K562 (cell line): ENCODE data around the gene PRRT1. TPM values are rescaled to one million over a fixed set of nuclear protein-coding genes. Genes with fewer than 3 reads are reported as not detected.

Experiments
- ELF4 ChIP-seq: fragments of 450-650 bp; formaldehyde crosslinking; IDR thresholded peaks from 2 replicates; pipeline ENCODE4 v1.4.0; 2022; ENCODE audit warnings: missing genetic modification characterization
- FOXP1 ChIP-seq: sonication (generic); formaldehyde crosslinking; IDR thresholded peaks from 2 replicates; pipeline ENCODE4 v1.8.0; 2022; ENCODE audit warnings: mild to moderate bottlenecking, missing genetic modification reagents
- GTF3C2 ChIP-seq: IDR thresholded peaks from 3 replicates; pipeline ENCODE4 v1.6.1; 2011; ENCODE audit warnings: borderline replicate concordance, mild to moderate bottlenecking, moderate library complexity; ENCODE audit not compliant: insufficient read length; ENCODE audit errors: extremely low read depth
- HMG20A ChIP-seq: fragments of 450-650 bp; formaldehyde crosslinking; conservative IDR thresholded peaks from 2 replicates; pipeline ENCODE4 v1.4.0; 2020; ENCODE audit warnings: mild to moderate bottlenecking, mixed read lengths
- HNRNPH1 ChIP-seq: fragments of 200-400 bp; formaldehyde crosslinking; optimal IDR thresholded peaks from 2 replicates; pipeline ENCODE3; 2017; ENCODE audit warnings: low read depth, mild to moderate bottlenecking, low read length, moderate library complexity
- RBM17 ChIP-seq: fragments of 200-400 bp; formaldehyde crosslinking; IDR thresholded peaks from 2 replicates; pipeline ENCODE4 v1.6.1; 2017; ENCODE audit warnings: low read depth, mild to moderate bottlenecking, low read length, borderline replicate concordance
- RREB1 ChIP-seq: fragments of 250-450 bp; sonication (Bioruptor Pico); IDR thresholded peaks from 2 replicates; pipeline ENCODE4 v1.4.0; 2020
- SREBF2 ChIP-seq: sonication (generic); formaldehyde crosslinking; IDR thresholded peaks from 2 replicates; pipeline ENCODE4 v1.4.0; 2020; ENCODE audit warnings: mild to moderate bottlenecking, missing genetic modification reagents
- TAF15 ChIP-seq: fragments of 200-400 bp; formaldehyde crosslinking; IDR thresholded peaks from 2 replicates; pipeline ENCODE4 v1.6.1; 2017; ENCODE audit warnings: mild to moderate bottlenecking, low read depth, low read length, moderate library complexity
- THRB ChIP-seq: fragments of 450-650 bp; formaldehyde crosslinking; conservative IDR thresholded peaks from 2 replicates; pipeline ENCODE4 v1.4.0; 2022; ENCODE audit warnings: mild to moderate bottlenecking, missing genetic modification characterization
- ZBTB33 ChIP-seq: sonication (generic); formaldehyde crosslinking; IDR thresholded peaks from 2 replicates; pipeline ENCODE4 v1.8.1; 2023; ENCODE audit warnings: mild to moderate bottlenecking, missing genetic modification reagents
- ZNF3 ChIP-seq: fragments of 250-450 bp; sonication (Bioruptor Pico); IDR thresholded peaks from 2 replicates; pipeline ENCODE4 v1.5.0; 2021; ENCODE audit warnings: mild to moderate bottlenecking, moderate library complexity
- ZNF644 ChIP-seq: fragments of 200-800 bp; sonication (Bioruptor generic); IDR thresholded peaks from 2 replicates; pipeline ENCODE4 v1.6.1; 2016; ENCODE audit warnings: low read depth, missing genetic modification characterization, missing compliant biosample characterization
- ZNF695 ChIP-seq: fragments of 450-650 bp; formaldehyde crosslinking; IDR thresholded peaks from 2 replicates; pipeline ENCODE4 v1.4.0; 2020; ENCODE audit warnings: mild to moderate bottlenecking, moderate library complexity
- ZNF696 ChIP-seq: fragments of 250-450 bp; sonication (Bioruptor Pico); conservative IDR thresholded peaks from 2 replicates; pipeline ENCODE4 v1.4.0; 2020; ENCODE audit warnings: mild to moderate bottlenecking, moderate library complexity
- polyA plus RNA-seq, 8 experiments: library from polyadenylated mRNA; depleted of rRNA in 4 of 8; stranded (reverse) in 5 of 8; unstranded in 3 of 8; fragments of >200 nt; fragmentation: Nextera tagmentation in 2 of 8; fragmentation: Illumina TruSeq in 1 of 8; extraction: Ambion mirVana in 2 of 8; extraction: Trizol in 1 of 8; gene quantifications; 2 replicates each; pipeline versions ENCODE4 v1.2.1 to v1.2.3, GENCODE V29; 2011 to 2014; ENCODE audit warnings: inconsistent platforms in 1 of 8, missing spikeins in 1 of 8
- total RNA-seq, 7 experiments: library from RNA; depleted of rRNA in 6 of 7; stranded (reverse); fragments of >200 nt in 6 of 7; fragmentation: Illumina TruSeq in 2 of 7; extraction: Trizol in 2 of 7; gene quantifications; 2 replicates each; pipeline versions ENCODE4 v1.2.1 to v1.2.3, GENCODE V29; 2011 to 2021; ENCODE audit warnings: low replicate concordance in 1 of 7

PRRT1 gene
- total and polyA plus RNA-seq, 9 of the 15 experiments (the other 6 are each of a cell fraction or from before 2014, with no cell fraction given): 0.14 to 3.5 (median 0.41) TPM

- TF ChIP-seq HNRNPH1: no peak
- peak; percentile 74 for TF ChIP-seq FOXP1 (CRISPR knock-in tag)
- TF ChIP-seq TAF15: no peak
- peak; percentile 78; the same call in 1 of the 2 replicates for TF ChIP-seq THRB (CRISPR knock-in tag)
- TF ChIP-seq ZNF695 (CRISPR knock-in tag): no peak
- TF ChIP-seq HMG20A (CRISPR knock-in tag): no peak
- no peak for TF ChIP-seq ZNF696
- no peak for TF ChIP-seq ZNF644 (tag)
- TF ChIP-seq ZBTB33 (CRISPR knock-in tag): no peak; the same call in 1 of the 2 replicates
- no peak for TF ChIP-seq ZNF3 (CRISPR knock-in tag)
- peak; percentile 93 for TF ChIP-seq RREB1
- TF ChIP-seq ELF4 (CRISPR knock-in tag): peak; percentile 48; the same call in 1 of the 2 replicates
- no peak for TF ChIP-seq GTF3C2
- no peak for TF ChIP-seq RBM17
- TF ChIP-seq SREBF2 (CRISPR knock-in tag): no peak
Observed at GRCh38 chr6:32195902-32196681, 44.4 kb upstream of the PRRT1 start (continued).
